Thyroid gland (tissue), 4 donors: ENCODE data around the gene SORCS2.

Source experiments
- CTCF ChIP-seq, 6 experiments: fragments of 200-600 bp in 3 of 6; fragments of 450-650 bp in 3 of 6; sonication (generic) in 3 of 6; IDR thresholded peaks; one replicate each; pipeline ENCODE4 v1.5.1; 2016 to 2019; ENCODE audit warnings: antibody characterized with exemption in 6 of 6, mild to moderate bottlenecking in 2 of 6, inconsistent platforms in 1 of 6, moderate library complexity in 1 of 6
- POLR2A ChIP-seq, 2 donors: fragments of 450-650 bp; IDR thresholded peaks; one replicate each; pipeline ENCODE4 v1.6.1; 2017; ENCODE audit warnings: antibody characterized with exemption in 2 of 2, mild to moderate bottlenecking in 2 of 2, moderate library complexity in 1 of 2

- TF ChIP-seq CTCF (IDR thresholded peaks at IDR 0.05) (no peak), POLR2A (IDR thresholded peaks at IDR 0.05) (no peak)
Measured at GRCh38 chr4:7645956-7646355, 453.6 kb downstream of the SORCS2 start.
